HUES48 (cell line): ENCODE measurements around the gene TSC22D1.
"Not testable (repeated sequence)": the region's sequence is repeated elsewhere in the genome, so short reads cannot be mapped to it uniquely, and the experiment has no call there.

ENCODE experiments used
- H3K27ac ChIP-seq: one replicate; pipeline ENCODE4 v1.7.0; 2013; ENCODE audit warnings: low read depth, low read length, inconsistent platforms
- H3K27me3 ChIP-seq: 2 replicates; pipeline ENCODE4 v1.6.1; 2013; ENCODE audit warnings: mild to moderate bottlenecking, low read length; ENCODE audit not compliant: control insufficient read depth, insufficient read depth
- H3K36me3 ChIP-seq: 2 replicates; pipeline ENCODE4 v1.6.1; 2013; ENCODE audit warnings: low read length; ENCODE audit not compliant: control insufficient read depth, insufficient read depth
- H3K4me1 ChIP-seq: 2 replicates; pipeline ENCODE4 v1.6.1; 2013; ENCODE audit warnings: mild to moderate bottlenecking, low read length; ENCODE audit not compliant: control insufficient read depth, insufficient read depth
- H3K4me3 ChIP-seq: 2 replicates; pipeline ENCODE4 v1.5.1; 2013; ENCODE audit warnings: mild to moderate bottlenecking, low read depth, low read length
- H3K9ac ChIP-seq: 2 replicates; pipeline ENCODE4 v1.6.1; 2013; ENCODE audit warnings: mild to moderate bottlenecking, low read depth, low read length, moderate library complexity
- H3K9me3 ChIP-seq: 2 replicates; pipeline ENCODE4 v1.6.1; 2013; ENCODE audit warnings: low read length; ENCODE audit not compliant: control insufficient read depth, insufficient read depth

TSC22D1 gene

GRCh38 chr13:44593861-44594592 is 17.9 kb upstream of the TSC22D1 start:
- H3K27ac ChIP-seq, H3K27me3 ChIP-seq, H3K36me3 ChIP-seq, H3K4me3 ChIP-seq, H3K9ac ChIP-seq, H3K9me3 ChIP-seq, H3K4me1 ChIP-seq: not testable (repeated sequence)

GRCh38 chr13:44592216-44592847 is 16.2 kb upstream of the TSC22D1 start:
- Histone ChIP-seq H3K36me3 (no peaks in the 10 kb centered on the region), H3K9ac (no peak overlapping the region), H3K4me3 (no peak overlapping the region), H3K9me3 (no peaks in the 10 kb centered on the region), H3K27ac (no peak overlapping the region), H3K4me1 (peaks cover 6% of the 10 kb centered on the region; the same call in 1 of the 2 replicates), H3K27me3 (no peaks in the 10 kb centered on the region)

- Histone ChIP-seq H3K27me3 (no peaks in the 10 kb centered on the region), H3K4me3 (no peak overlapping the region), H3K9ac (no peak overlapping the region), H3K27ac (no peak overlapping the region), H3K4me1 (peaks cover 6% of the 10 kb centered on the region), H3K36me3 (no peaks in the 10 kb centered on the region), H3K9me3 (no peaks in the 10 kb centered on the region)
Observed at GRCh38 chr13:44591316-44591715, 15.2 kb upstream of the TSC22D1 start.

GRCh38 chr13:44583137-44583536 is 7.0 kb upstream of the TSC22D1 start:
- H3K9me3 ChIP-seq: no peaks in the 10 kb centered on the region
- no peak overlapping the region for H3K9ac ChIP-seq
- H3K36me3 ChIP-seq: no peaks in the 10 kb centered on the region
- H3K27ac ChIP-seq: no peak overlapping the region
- H3K27me3 ChIP-seq: no peaks in the 10 kb centered on the region
- no peak overlapping the region for H3K4me3 ChIP-seq
- peaks cover 20% of the 10 kb centered on the region for H3K4me1 ChIP-seq

GRCh38 chr13:44578067-44578400 is 1.9 kb upstream of the TSC22D1 start:
- peaks cover 43% of the 10 kb centered on the region for H3K4me1 ChIP-seq
- H3K36me3 ChIP-seq: peaks cover 24% of the 10 kb centered on the region
- H3K9me3 ChIP-seq: no peaks in the 10 kb centered on the region
- peak overlapping the region; percentile 100 for H3K27ac ChIP-seq
- no peaks in the 10 kb centered on the region for H3K27me3 ChIP-seq
- H3K4me3 ChIP-seq: peak overlapping the region; percentile 82
- H3K9ac ChIP-seq: peak overlapping the region; percentile 98

- peak overlapping the region; percentile 84 for H3K4me3 ChIP-seq
- H3K27me3 ChIP-seq: no peaks in the 10 kb centered on the region
- H3K9ac ChIP-seq: peak overlapping the region; percentile 98
- no peaks in the 10 kb centered on the region for H3K9me3 ChIP-seq
- peaks cover 28% of the 10 kb centered on the region for H3K36me3 ChIP-seq
- H3K4me1 ChIP-seq: peaks cover 43% of the 10 kb centered on the region
- peak overlapping the region; percentile 100 for H3K27ac ChIP-seq
Observed at GRCh38 chr13:44577236-44578066, 1.3 kb upstream of the TSC22D1 start.

GRCh38 chr13:44576351-44577235 is 463 bp upstream of the TSC22D1 start:
- Histone ChIP-seq H3K9me3 (no peaks in the 10 kb centered on the region), H3K4me1 (peaks cover 50% of the 10 kb centered on the region), H3K4me3 (peak overlapping the region; percentile 84), H3K36me3 (peaks cover 28% of the 10 kb centered on the region), H3K27me3 (no peaks in the 10 kb centered on the region), H3K27ac (peak overlapping the region; percentile 100), H3K9ac (peak overlapping the region; percentile 84)

GRCh38 chr13:44575035-44575434 is 1.1 kb downstream of the TSC22D1 start:
- Histone ChIP-seq H3K36me3 (peaks cover 28% of the 10 kb centered on the region), H3K27me3 (no peaks in the 10 kb centered on the region), H3K4me3 (peak overlapping the region; percentile 84), H3K4me1 (peaks cover 51% of the 10 kb centered on the region), H3K9ac (no peak overlapping the region), H3K27ac (no peak overlapping the region), H3K9me3 (no peaks in the 10 kb centered on the region)

GRCh38 chr13:44574466-44574855 is 1.7 kb downstream of the TSC22D1 start:
- Histone ChIP-seq H3K36me3 (peaks cover 28% of the 10 kb centered on the region), H3K27me3 (no peaks in the 10 kb centered on the region), H3K9ac (no peak overlapping the region), H3K4me3 (peak overlapping the region; percentile 84), H3K27ac (no peak overlapping the region), H3K4me1 (peaks cover 53% of the 10 kb centered on the region), H3K9me3 (no peaks in the 10 kb centered on the region)

- Histone ChIP-seq H3K9ac (no peak overlapping the region), H3K27me3 (no peaks in the 10 kb centered on the region), H3K4me3 (peak overlapping the region; percentile 84), H3K9me3 (no peaks in the 10 kb centered on the region), H3K36me3 (peaks cover 28% of the 10 kb centered on the region), H3K4me1 (peaks cover 49% of the 10 kb centered on the region), H3K27ac (no peak overlapping the region)
Observed at GRCh38 chr13:44573790-44574465, 2.2 kb downstream of the TSC22D1 start.
